Kidney (tissue), 14 donors: Measurements from ENCODE around the gene AADAC. TPM values are rescaled to one million over a fixed set of nuclear protein-coding genes. Genes with fewer than 3 reads are reported as not detected.

Source experiments
- DNase-seq, 5 donors: peaks; one replicate each; pipeline ENCODE4 v3.0.0-alpha.2; 2013 to 2020
- FAIRE-seq: peaks from 2 replicates; lab custom pipeline; 2012; peaks lifted over from hg19 to GRCh38; lab: Jason Lieb, UNC
- H3K27ac ChIP-seq, 2 donors: one replicate each; pipeline ENCODE4 v1.7.0; 2013; ENCODE audit warnings: low read depth in 2 of 2, low read length in 2 of 2, inconsistent platforms in 1 of 2
- H3K27me3 ChIP-seq: one replicate; pipeline ENCODE4 v1.7.1; 2013; ENCODE audit warnings: low read length, inconsistent platforms; ENCODE audit not compliant: control insufficient read depth, insufficient read depth
- H3K36me3 ChIP-seq, 3 donors: one replicate each; pipeline versions ENCODE4 v1.7.0 to v1.7.1; 2013; ENCODE audit warnings: low read length in 3 of 3, control low read depth in 1 of 3, inconsistent platforms in 1 of 3; ENCODE audit not compliant: insufficient read depth in 3 of 3, control insufficient read depth in 2 of 3
- H3K4me1 ChIP-seq, 3 donors: one replicate each; pipeline versions ENCODE4 v1.7.0 to v1.7.1; 2013; ENCODE audit warnings: low read length in 3 of 3, inconsistent platforms in 1 of 3, low read depth in 1 of 3; ENCODE audit not compliant: control insufficient read depth in 2 of 3, insufficient read depth in 2 of 3
- H3K4me3 ChIP-seq, 3 donors: one replicate each; pipeline versions ENCODE4 v1.7.0 to v1.8.1; 2013; ENCODE audit warnings: low read length in 3 of 3, control low read depth in 1 of 3, inconsistent platforms in 1 of 3
- H3K9ac ChIP-seq, 3 donors: one replicate each; pipeline versions ENCODE4 v1.7.0 to v1.7.1; 2013; ENCODE audit warnings: low read length in 3 of 3, control low read depth in 1 of 3, inconsistent platforms in 1 of 3
- H3K9me3 ChIP-seq, 3 donors: one replicate each; pipeline versions ENCODE4 v1.7.0 to v1.7.1; 2013; ENCODE audit warnings: low read length in 3 of 3, control low read depth in 1 of 3, inconsistent platforms in 1 of 3; ENCODE audit not compliant: control insufficient read depth in 2 of 3, insufficient read depth in 1 of 3
- CTCF ChIP-seq: IDR thresholded peaks from 3 replicates; pipeline ENCODE4 v1.5.1; 2012; ENCODE audit warnings: mild to moderate bottlenecking, moderate library complexity, borderline replicate concordance; ENCODE audit not compliant: insufficient read depth; ENCODE audit errors: extremely low read depth
- intact Hi-C: fragments of 100-400 bp; cut with DNase I; formaldehyde crosslinking; loops from one replicate; pipeline ENCODE4 v1.11.1; 2022
- polyA plus RNA-seq: library from polyadenylated mRNA; stranded (reverse); fragments of 350-450 nt; fragmentation: Illumina TruSeq; extraction: RNeasy Lipid Tissue Mini Kit (QIAGEN cat#74804); gene quantifications from one replicate; pipeline ENCODE4 v1.2.3, GENCODE V29; 2014; ENCODE audit warnings: low read depth, low replicate concordance; ENCODE audit not compliant: insufficient read depth
- total RNA-seq: library from RNA; stranded (reverse); fragmentation: NEBNext Ultra II Directional; extraction: Animal tissue kit (Norgen Biotek cat#: 25700); gene quantifications from one replicate; pipeline ENCODE4 v1.2.1, GENCODE V29; 2021
- donor health status: control.
- donor health status: control.
- donor health status: control.
- donor health status: control.
- donor health status: control.
- donor health status: DM: yes; HTN: yes; CAD: no.
- donor health status: Normal renal cell carcinoma (clear cell type).

AADAC gene
- total and polyA plus RNA-seq, 2 donors from 2014 or later: not detected

- Histone ChIP-seq H3K27me3 (no peaks in the 10 kb centered on the region), H3K9me3 (no peaks in the 10 kb centered on the region), H3K27ac (no peak overlapping the region), H3K9ac (no peak overlapping the region), H3K4me3 (peak overlapping the region in 2 of 3 donors; percentile 42 to 60), H3K4me1 (peaks cover 0 to 5% (median 0%) of the 10 kb centered on the region in 3 donors), H3K36me3 (peaks cover 0 to 3% (median 3%) of the 10 kb centered on the region in 3 donors)
- FAIRE-seq (no peak), DNase-seq (peak in 1 of 5 donors; percentile 39)
- no peak for TF ChIP-seq CTCF
- intact Hi-C loops: no loop called here
Measured at GRCh38 chr3:151875759-151876158, 61.8 kb downstream of the AADAC start.

GRCh38 chr3:151877269-151877668, 63.4 kb downstream of the AADAC start:
- Histone ChIP-seq H3K9ac (no peak overlapping the region), H3K27ac (peak overlapping the region in 1 of 2 donors; percentile 53), H3K36me3 (peaks cover 0 to 11% (median 4%) of the 10 kb centered on the region in 3 donors), H3K4me1 (peaks cover 0 to 5% (median 0%) of the 10 kb centered on the region in 3 donors), H3K4me3 (peak overlapping the region in 2 of 3 donors; percentile 24 to 33), H3K9me3 (no peaks in the 10 kb centered on the region), H3K27me3 (no peaks in the 10 kb centered on the region)
- TF ChIP-seq CTCF: no peak
- intact Hi-C loops: no loop called here
- FAIRE-seq (no peak), DNase-seq (no peak)

Other genes starting within 250 kb of the AADAC start
- gene AADACL2, start 80.2 kb upstream of the AADAC start, total RNA-seq: not detected
- gene AADACL2, start 80.2 kb upstream of the AADAC start, polyA plus RNA-seq: not detected
- 7.3 TPM for gene SUCNR1, start 59.5 kb downstream of the AADAC start, total RNA-seq
- 16.3 TPM for gene SUCNR1, start 59.5 kb downstream of the AADAC start, polyA plus RNA-seq